ENCODE measurements around the gene MORN1. TPM values are rescaled to one million over a fixed set of nuclear protein-coding genes. Genes with fewer than 3 reads are reported as not detected.

Gene MORN1
- total and polyA plus RNA-seq, 2 experiments from 2014 or later: 4.5 to 9.4 TPM

DNA sequence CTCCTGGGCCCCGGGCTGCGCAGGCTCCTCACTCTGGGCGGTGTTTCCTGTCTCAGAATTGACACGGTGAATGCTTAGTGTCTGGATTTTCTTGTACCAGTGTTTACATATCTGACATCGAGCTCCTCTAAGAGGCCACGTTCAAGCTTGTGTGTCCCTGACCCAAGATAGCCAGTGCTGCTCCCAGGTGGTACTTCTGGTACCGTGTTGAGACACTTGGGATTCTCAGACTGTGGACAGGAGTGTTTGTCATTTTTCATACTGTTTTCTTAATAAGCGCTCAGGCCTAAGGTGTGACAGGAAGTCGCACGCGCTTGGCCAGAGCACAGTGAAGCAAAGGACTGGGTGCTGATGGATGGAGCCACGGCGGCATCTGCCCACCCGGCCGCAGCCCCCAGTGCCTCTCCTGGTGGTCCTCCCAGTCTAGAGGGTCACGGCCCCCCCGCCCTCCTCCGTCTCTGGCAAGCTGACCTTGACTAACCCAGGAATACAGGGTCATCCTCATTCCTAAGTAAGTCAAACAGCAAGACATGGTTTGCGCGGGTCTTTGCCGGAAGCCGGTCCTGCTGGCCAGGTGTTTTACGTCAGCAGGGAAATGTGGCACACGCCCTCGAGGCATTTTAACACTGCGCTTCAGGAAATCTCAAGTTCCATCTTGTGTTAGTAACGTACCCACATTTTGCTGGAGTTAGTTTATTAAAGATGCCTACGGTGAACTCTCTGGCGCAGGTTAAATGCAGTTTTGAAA, 13.0 kb upstream of the MORN1 start:
- Histone ChIP-seq H3K9me2 (replicated peaks; ENCODE audit: insufficient read depth) (no peaks in the 10 kb centered on the region), H3K79me2 (peaks cover 8% of the 10 kb centered on the region), H3K27ac (no peak overlapping the region), H3K4me3 (no peak overlapping the region), H3K9me3 (ENCODE audit: low read depth) (no peaks in the 10 kb centered on the region), H3K4me2 (no peak overlapping the region), H2AFZ (no peak overlapping the region), H3K4me1 (ENCODE audit: insufficient read depth) (no peaks in the 10 kb centered on the region), H4K20me1 (ENCODE audit: insufficient read depth, poor library complexity, severe bottlenecking) (peaks cover 5% of the 10 kb centered on the region), H3K27me3 (no peaks in the 10 kb centered on the region), H3K36me3 (replicated peaks; ENCODE audit: insufficient read depth, low read depth) (no peaks in the 10 kb centered on the region)
- WGBS (ENCODE audit: low lambda C conversion rate, missing lambda C conversion rate): 82% methylated on average over 29 of the region's 29 CpGs
- TF ChIP-seq EZH2 (IDR thresholded peaks at IDR 0.05; ENCODE audit: borderline replicate concordance) (no peak), EZH2phosphoT487 (IDR thresholded peaks at IDR 0.05; ENCODE audit: low read depth, severe bottlenecking, unreplicated experiment) (no peak)
- TF ChIP-seq, protein P1, sequence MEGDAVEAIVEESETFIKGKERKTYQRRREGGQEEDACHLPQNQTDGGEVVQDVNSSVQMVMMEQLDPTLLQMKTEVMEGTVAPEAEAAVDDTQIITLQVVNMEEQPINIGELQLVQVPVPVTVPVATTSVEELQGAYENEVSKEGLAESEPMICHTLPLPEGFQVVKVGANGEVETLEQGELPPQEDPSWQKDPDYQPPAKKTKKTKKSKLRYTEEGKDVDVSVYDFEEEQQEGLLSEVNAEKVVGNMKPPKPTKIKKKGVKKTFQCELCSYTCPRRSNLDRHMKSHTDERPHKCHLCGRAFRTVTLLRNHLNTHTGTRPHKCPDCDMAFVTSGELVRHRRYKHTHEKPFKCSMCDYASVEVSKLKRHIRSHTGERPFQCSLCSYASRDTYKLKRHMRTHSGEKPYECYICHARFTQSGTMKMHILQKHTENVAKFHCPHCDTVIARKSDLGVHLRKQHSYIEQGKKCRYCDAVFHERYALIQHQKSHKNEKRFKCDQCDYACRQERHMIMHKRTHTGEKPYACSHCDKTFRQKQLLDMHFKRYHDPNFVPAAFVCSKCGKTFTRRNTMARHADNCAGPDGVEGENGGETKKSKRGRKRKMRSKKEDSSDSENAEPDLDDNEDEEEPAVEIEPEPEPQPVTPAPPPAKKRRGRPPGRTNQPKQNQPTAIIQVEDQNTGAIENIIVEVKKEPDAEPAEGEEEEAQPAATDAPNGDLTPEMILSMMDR (IDR thresholded peaks at IDR 0.05; ENCODE audit: poor library complexity): no peak
- no peak for DNase-seq (ENCODE audit: low spot score)

DNA sequence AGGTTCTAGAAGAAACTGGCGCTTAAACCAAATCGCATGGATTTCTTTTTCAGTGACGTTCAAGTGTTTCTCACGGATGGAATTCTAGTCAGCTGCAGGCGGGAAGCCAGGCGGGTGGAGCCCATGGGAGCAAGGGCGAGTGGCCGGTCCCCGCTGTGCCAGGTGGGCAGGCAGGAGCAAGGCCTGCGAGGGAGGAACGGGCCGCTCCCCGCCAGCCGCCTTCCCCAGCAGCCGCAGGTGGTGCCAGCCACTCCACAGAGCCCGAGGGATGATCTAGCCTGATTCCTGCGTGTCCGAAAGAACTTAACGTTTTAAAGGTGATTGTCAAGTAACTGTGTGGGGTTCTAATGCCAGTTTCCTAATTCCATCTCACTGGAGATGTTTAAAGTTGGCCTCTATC, 11.9 kb upstream of the MORN1 start:
- Histone ChIP-seq H3K9me2 (replicated peaks; ENCODE audit: insufficient read depth) (no peaks in the 10 kb centered on the region), H3K9me3 (ENCODE audit: low read depth) (no peaks in the 10 kb centered on the region), H4K20me1 (ENCODE audit: insufficient read depth, poor library complexity, severe bottlenecking) (peaks cover 7% of the 10 kb centered on the region), H3K79me2 (peaks cover 17% of the 10 kb centered on the region), H3K4me3 (no peak overlapping the region), H3K4me1 (ENCODE audit: insufficient read depth) (no peaks in the 10 kb centered on the region), H3K36me3 (replicated peaks; ENCODE audit: insufficient read depth, low read depth) (no peaks in the 10 kb centered on the region), H3K27me3 (no peaks in the 10 kb centered on the region), H2AFZ (no peak overlapping the region), H3K4me2 (no peak overlapping the region), H3K27ac (no peak overlapping the region)
- WGBS (ENCODE audit: low lambda C conversion rate, missing lambda C conversion rate): 97% methylated on average over 19 of the region's 19 CpGs
- TF ChIP-seq, protein P1 (IDR thresholded peaks at IDR 0.05; ENCODE audit: poor library complexity): no peak
- no peak for TF ChIP-seq EZH2 (IDR thresholded peaks at IDR 0.05; ENCODE audit: borderline replicate concordance)
- TF ChIP-seq EZH2phosphoT487 (IDR thresholded peaks at IDR 0.05; ENCODE audit: low read depth, severe bottlenecking, unreplicated experiment): no peak
- DNase-seq (ENCODE audit: low spot score): no peak

DNA sequence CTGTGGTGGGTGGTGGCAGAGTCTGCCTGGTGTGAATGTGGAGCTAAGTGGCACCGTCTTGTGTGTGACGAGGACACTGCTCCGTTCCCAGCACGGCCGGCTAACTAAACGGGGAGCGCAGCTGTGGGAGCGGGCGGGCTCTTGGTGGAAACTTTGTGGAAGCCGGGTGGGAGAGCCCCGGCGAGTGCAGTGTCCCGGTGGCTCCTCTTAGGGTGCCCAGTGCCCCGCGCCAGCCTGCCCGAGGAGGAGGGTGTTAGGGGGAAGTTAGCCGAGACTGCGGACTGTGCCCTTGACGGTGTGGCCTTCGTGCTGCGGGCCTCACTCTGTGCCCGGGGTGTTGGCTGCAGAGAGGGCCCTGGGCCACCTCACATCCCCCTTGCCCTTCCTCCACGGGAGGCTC, 11.1 kb upstream of the MORN1 start:
- Histone ChIP-seq H3K9me2 (replicated peaks; ENCODE audit: insufficient read depth) (no peaks in the 10 kb centered on the region), H3K79me2 (peaks cover 26% of the 10 kb centered on the region), H3K36me3 (replicated peaks; ENCODE audit: insufficient read depth, low read depth) (no peaks in the 10 kb centered on the region), H2AFZ (no peak overlapping the region), H3K27me3 (no peaks in the 10 kb centered on the region), H3K9me3 (ENCODE audit: low read depth) (no peaks in the 10 kb centered on the region), H3K4me1 (ENCODE audit: insufficient read depth) (no peaks in the 10 kb centered on the region), H3K4me3 (no peak overlapping the region), H3K4me2 (no peak overlapping the region), H3K27ac (no peak overlapping the region), H4K20me1 (ENCODE audit: insufficient read depth, poor library complexity, severe bottlenecking) (peaks cover 7% of the 10 kb centered on the region)
- DNase-seq (ENCODE audit: low spot score): no peak
- WGBS (ENCODE audit: low lambda C conversion rate, missing lambda C conversion rate): 96% methylated on average over 17 of the region's 23 CpGs
- TF ChIP-seq EZH2phosphoT487 (IDR thresholded peaks at IDR 0.05; ENCODE audit: low read depth, severe bottlenecking, unreplicated experiment) (no peak), EZH2 (IDR thresholded peaks at IDR 0.05; ENCODE audit: borderline replicate concordance) (no peak)
- TF ChIP-seq, protein P1 (IDR thresholded peaks at IDR 0.05; ENCODE audit: poor library complexity): no peak

All from hepatocyte (in vitro differentiated cells).